ENCODE data around the gene NAA50. TPM values are rescaled to one million over a fixed set of nuclear protein-coding genes. Genes with fewer than 3 reads are reported as not detected.

The NAA50 gene
- total and polyA plus RNA-seq, 2 of the 13 experiments (the other 11 are each of a cell fraction or from before 2014, with no cell fraction given): 30.2 to 233 TPM

DNA sequence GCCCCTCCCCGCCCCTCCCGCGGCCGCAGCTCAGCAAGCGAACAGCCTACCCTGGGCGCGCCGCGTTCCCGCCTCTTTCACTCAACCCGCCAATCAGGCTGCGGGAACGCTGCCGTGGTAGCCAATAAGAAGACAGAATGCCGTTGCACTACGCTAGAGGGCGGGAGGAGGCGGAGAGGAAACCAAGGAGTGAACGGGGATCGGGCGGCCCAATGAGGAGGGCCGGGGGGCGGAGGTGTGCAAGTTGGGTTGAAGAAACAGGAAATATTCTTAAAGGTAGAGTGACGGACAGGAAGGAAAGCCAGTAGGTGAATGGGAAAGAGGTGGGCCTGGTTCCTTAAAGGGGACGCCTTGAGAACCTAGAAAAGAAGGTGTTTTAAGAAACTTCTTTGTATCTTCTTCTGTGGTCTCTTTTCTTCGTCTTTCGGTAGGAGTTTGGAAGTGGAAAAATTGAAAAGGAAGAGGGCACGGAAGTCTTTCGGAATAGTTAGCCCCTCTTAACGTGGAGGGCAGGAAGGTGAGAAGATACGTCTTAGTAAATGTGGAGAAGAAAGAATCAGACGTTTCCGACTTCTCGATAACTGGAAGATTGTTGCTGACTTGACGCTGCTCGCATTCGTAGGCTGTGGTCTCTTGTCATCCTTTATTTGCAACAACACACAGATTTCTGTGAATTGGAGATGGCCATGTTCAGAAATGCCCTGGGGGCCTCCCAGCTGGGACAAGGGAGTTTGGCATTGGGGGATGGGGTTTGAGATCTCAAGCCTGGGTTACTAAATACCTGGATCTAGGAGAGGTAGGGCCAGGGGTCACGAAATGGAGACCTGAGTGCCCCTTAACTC, 49.2 kb downstream of the NAA50 start (continued):
- TF ChIP-seq REST (IDR thresholded peaks at IDR 0.05; ENCODE audit: borderline replicate concordance in 1 of 2, low read depth in 1 of 2, low read length in 2 of 2) (no peak), MED13 (CRISPR knock-in tag; IDR thresholded peaks at IDR 0.05) (no peak), SNAPC5 (CRISPR knock-in tag; IDR thresholded peaks at IDR 0.05; ENCODE audit: borderline replicate concordance) (no peak), TFDP2 (CRISPR knock-in tag; IDR thresholded peaks at IDR 0.05) (peak; percentile 69), RBM39 (IDR thresholded peaks at IDR 0.05; ENCODE audit: low read depth, low read length, poor library complexity, severe bottlenecking) (no peak), BORCS8-MEF2B (CRISPR knock-in tag; IDR thresholded peaks at IDR 0.05) (0 out of 2 replicates have a peak, but pooled peaks have one; percentile 20), FOXK1 (CRISPR knock-in tag; IDR thresholded peaks at IDR 0.05; ENCODE audit: borderline replicate concordance, low read depth) (peak; percentile 61; the same call in 1 of the 2 replicates), GTF2F1 (IDR thresholded peaks at IDR 0.05; ENCODE audit: low read length) (no peak), HOXA5 (CRISPR knock-in tag; IDR thresholded peaks at IDR 0.05) (peak; percentile 50; the same call in 1 of the 2 replicates), ATF3 (CRISPR knock-in tag; IDR thresholded peaks at IDR 0.05) (no peak), HDAC1 (CRISPR knock-in tag; IDR thresholded peaks at IDR 0.05) (no peak), JDP2 (CRISPR knock-in tag; IDR thresholded peaks at IDR 0.05; ENCODE audit: borderline replicate concordance) (no peak), GRHL1 (CRISPR knock-in tag; conservative IDR thresholded peaks at IDR 0.05) (no peak), HDAC2 (CRISPR knock-in tag; IDR thresholded peaks at IDR 0.05) (peak; percentile 9; the same call in 1 of the 2 replicates), NPAS2 (CRISPR knock-in tag; IDR thresholded peaks at IDR 0.05; ENCODE audit: borderline replicate concordance) (no peak), NFKBIZ (CRISPR knock-in tag; IDR thresholded peaks at IDR 0.05) (no peak)
- TF ChIP-seq, protein P1, sequence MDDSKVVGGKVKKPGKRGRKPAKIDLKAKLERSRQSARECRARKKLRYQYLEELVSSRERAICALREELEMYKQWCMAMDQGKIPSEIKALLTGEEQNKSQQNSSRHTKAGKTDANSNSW (CRISPR knock-in tag; IDR thresholded peaks at IDR 0.05; ENCODE audit: borderline replicate concordance): no peak
- TF ChIP-seq, protein P2, sequence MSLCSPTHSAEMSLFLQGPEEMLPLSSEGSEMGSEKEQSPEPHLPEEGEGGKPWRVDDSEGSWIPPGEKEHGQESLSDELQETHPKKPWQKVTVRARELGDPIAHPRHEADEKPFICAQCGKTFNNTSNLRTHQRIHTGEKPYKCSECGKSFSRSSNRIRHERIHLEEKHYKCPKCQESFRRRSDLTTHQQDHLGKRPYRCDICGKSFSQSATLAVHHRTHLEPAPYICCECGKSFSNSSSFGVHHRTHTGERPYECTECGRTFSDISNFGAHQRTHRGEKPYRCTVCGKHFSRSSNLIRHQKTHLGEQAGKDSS (CRISPR knock-in tag; IDR thresholded peaks at IDR 0.05; ENCODE audit: borderline replicate concordance, low read depth): no peak; the same call in 1 of the 2 replicates

All from HepG2 (cell line).